Left kidney (tissue), 2 donors: ENCODE data around the gene JAZF1. TPM values are rescaled to one million over a fixed set of nuclear protein-coding genes. Genes with fewer than 3 reads are reported as not detected.

Experiments
- DNase-seq: peaks from one replicate; pipeline ENCODE4 v3.0.0-alpha.2; 2013
- polyA plus RNA-seq: library from polyadenylated mRNA; unstranded; fragments of 120-200 nt; gene quantifications from one replicate; pipeline ENCODE4 v1.2.1, GENCODE V29; 2013; ENCODE audit not compliant: insufficient read length

Gene JAZF1
- polyA plus RNA-seq, 1 donor: 12.6 TPM

GRCh38 chr7:28166982-28167715, 13.4 kb downstream of the JAZF1 start:
- no peak for DNase-seq

GRCh38 chr7:28165961-28166955, 14.3 kb downstream of the JAZF1 start:
- DNase-seq: no peak

GRCh38 chr7:28165261-28165660, 15.3 kb downstream of the JAZF1 start:
- no peak for DNase-seq

- no peak for DNase-seq
Measured at GRCh38 chr7:28163949-28164348, 16.6 kb downstream of the JAZF1 start.

DNA sequence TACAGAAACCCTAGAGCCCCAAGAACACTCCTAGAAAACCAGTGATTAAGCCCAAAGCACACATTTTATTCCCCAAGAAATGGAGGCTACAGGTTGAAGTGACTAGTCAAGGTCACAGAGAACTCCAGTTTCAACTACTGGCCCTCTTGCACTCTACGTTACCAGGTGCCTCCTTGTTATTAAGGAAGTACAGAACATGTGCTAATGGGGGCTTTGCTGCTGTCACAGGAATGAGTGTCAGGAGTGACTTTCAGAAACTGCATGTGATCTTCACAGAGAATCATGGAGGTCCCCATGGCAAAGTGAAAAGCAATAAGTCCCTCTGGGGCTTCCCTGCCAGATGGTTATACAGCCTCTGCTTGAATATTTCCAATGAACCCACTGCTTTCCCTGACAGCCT, 19.3 kb downstream of the JAZF1 start:
- no peak for DNase-seq

DNA sequence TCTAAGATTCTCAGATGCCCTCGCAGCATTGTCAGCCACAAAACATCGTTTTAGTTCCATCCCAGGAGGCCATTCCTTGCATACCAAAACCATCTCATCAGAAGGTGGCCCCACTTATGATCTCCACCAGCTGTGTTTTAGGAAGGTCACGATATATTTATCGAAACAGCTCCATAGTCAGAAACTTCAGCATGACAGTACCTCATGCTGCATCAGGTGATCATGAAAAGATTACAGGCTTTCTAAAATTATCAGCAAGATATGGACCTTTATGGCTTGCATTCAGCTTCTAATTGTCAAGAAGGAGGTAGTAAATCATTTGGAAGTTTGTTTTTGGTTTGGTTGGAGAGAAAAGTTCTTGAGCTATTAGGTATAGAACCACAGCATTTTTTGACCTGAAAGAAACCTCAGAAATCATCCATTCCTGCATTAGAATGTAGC, 20.0 kb downstream of the JAZF1 start:
- no peak for DNase-seq

- DNase-seq: no peak
Measured at GRCh38 chr7:28157831-28158416, 22.7 kb downstream of the JAZF1 start.

DNA sequence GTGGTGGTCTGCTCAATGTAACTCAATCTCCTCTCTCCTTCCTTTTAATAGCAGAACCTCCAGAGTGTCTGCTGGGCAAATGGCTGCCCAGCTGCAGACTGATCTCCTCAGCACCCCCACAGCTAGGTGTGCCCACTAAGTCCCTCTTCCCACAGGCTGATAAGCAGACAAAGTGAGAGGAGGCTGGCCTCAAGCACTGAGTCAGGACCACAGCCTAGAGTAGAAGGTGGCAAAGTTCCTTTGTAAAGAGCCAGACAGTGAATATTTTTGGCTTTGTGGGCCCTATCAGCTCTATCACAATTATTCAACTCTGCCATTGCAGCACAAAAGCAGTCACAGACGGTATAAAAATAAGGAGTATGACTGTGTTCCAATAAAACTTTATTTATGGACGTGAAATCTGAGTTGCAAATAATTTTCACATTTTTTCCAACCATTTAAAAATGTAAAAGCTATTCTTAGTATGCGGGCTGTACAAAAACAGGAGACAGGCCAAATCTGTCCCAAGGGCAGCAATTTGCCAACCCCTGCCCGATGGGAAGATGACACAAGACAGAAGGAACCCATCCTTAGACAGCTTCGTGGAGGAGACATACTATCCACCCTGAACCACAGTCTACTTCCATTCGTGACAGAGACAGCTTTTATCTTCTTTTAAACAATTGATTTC, 23.4 kb downstream of the JAZF1 start:
- no peak for DNase-seq

DNA sequence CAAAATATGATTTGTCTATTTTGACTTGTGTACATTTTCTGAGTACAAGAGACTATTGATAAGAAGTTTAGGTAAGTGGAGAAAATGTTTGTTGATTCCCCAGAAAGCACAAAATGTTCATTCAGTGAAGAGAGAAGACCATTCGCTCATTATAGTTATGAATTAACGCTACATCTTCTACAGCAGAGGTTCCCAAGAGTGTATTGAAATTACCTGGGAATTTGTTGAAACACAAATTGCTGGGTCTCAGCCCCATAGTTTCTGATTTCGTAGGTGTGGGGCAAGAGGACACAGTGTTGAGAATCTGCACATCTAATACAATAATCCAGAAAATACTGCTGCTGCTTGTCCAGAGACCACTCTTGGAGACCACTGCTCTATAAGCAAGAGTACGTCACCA, 24.2 kb downstream of the JAZF1 start:
- no peak for DNase-seq

DNA sequence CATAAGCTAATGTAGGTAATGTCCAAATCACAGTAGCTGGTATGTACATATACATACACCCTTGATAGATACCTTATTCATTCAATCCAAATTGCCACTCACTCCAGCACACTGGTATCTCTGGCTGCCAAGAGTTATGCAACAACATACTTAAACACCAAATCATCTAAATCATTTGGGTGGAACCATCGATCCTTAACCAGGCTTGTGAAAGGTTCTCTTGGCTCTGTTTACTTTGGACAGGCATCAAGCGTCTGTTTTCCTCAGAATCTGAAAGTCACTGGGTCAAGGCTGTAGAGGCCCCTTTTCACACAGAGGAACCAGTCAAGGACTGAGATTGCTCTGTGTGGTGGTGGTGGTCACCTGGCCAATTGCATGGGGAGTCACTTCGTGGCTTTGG, 24.6 kb downstream of the JAZF1 start:
- no peak for DNase-seq

DNA sequence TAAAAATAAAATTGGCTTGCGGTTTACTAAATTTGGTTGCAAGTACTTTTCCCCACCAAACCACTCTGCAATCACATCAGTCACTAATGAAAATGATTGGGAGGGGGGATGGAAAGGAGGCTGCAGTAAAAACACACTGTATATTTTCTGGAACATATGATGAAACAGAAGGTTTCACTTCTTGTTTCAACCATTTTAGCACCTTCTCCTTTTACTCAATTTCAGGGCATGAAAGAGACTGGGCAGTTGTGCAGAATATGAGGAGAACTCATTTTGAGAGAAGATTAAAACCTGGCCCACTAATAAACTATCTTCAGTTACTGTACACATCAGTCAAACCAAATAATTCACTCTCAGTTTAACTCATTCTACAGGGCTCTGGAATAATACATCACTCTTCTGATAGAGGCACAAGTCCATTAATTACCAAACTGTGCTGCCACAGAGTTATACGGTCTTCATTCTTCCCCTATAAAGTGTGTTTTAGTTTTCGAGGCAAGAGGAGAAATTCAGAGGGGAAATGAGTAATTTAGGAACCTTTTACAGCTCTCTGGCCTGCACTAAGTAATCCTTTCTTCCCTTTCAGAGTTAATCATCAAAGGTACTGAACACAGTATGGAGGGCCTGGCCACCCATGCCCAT, 25.5 kb downstream of the JAZF1 start:
- DNase-seq: no peak

DNA sequence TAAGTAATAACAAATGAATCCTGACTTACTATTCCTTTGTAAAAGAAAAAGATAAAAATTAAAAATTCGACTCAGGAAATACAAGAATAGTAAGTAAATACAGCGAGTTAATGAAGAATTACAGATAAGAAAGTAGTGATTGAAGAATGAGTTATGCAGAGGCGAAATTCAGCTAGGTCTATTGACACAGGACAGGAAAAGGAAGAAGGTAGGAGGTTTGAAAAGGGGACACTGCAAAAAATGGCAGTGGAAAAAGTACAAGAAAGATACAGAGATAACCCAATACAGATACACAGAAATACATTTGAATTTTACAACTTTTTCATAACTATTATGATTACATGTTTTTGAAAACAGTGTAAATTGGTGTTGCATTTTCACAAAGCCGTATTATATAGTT, 28.0 kb downstream of the JAZF1 start:
- DNase-seq: no peak

DNA sequence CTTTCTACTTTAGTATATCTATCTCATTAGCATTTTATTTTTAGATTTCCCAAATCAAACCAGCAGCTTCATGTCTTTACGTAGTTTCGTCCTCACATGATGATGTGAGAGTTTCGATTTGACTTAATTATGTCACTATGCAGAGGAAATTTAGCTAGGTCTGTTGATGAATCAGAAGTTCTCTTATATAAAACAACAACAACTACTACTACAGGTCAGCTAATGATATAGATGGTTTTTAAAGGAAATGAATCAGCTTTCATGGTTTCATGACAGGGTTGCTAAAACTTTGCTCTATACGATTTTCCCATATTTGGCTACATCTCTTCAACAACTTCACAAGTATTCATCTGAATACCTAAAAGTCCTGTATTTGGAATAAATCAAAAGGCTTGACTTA, 28.6 kb downstream of the JAZF1 start:
- no peak for DNase-seq

- no peak for DNase-seq
Measured at GRCh38 chr7:28149291-28150101, 31.1 kb downstream of the JAZF1 start.

DNA sequence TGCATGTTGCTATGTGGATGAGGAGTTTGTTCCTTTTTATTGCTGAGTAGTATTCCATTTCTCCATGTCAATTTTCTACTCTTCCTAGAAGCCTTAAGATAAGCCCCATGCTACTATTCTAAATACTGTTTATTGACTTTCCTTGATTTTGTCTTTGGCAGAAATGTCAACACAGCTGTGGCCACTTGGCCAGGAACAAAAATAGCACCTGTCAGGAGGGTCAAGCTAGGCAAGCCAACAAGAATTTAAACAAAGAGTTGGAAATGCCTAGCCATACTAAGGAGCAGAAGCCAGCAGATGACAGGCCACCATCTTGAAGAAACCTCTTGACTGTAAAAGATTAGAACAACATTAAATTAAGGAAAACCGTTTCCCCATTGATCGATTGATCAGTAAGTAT, 34.7 kb downstream of the JAZF1 start:
- DNase-seq: no peak

DNA sequence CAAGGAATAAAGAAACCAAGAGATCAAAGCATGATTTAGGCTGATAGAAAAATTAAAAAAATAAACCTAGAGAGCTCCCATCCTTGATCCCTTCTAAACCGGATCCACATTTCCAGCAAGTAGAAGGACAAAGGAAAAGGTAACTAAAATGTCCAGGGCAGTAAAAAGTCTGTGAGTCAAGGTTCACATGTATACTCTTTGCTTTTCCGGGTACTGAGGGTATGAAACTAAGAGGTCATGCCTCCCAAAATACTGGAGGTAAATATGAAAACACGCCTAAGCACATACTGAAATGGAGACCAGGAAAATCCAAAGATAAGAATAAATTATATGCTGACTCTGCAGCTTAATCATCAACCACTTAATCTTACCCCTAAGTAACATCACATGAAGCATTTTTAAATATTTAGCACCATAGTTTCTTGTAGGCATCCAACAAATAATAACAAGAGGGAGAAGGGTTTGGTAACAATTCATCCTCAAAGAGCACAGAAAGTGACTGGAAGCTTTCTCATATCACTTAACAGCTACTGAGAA, 35.4 kb downstream of the JAZF1 start:
- DNase-seq: no peak

DNA sequence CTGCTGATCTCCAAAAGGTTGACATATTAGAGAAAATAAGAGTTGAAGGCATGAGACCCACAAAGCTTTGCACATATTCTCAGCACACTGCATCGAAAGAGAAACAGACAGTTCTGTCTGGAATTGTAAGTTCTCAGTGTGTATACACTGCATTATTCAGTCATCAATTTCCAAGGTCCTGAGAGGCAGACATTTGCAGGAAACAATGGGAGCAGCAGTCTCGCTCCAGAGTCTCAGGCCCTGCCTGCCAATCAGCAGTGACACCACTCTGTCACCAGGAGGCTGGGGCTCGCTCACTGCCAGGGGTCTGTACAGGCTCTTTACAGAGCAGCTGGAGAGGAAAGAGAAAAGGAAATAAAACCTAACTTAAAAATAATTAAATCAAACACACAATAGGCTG, 36.3 kb downstream of the JAZF1 start:
- DNase-seq: no peak

DNA sequence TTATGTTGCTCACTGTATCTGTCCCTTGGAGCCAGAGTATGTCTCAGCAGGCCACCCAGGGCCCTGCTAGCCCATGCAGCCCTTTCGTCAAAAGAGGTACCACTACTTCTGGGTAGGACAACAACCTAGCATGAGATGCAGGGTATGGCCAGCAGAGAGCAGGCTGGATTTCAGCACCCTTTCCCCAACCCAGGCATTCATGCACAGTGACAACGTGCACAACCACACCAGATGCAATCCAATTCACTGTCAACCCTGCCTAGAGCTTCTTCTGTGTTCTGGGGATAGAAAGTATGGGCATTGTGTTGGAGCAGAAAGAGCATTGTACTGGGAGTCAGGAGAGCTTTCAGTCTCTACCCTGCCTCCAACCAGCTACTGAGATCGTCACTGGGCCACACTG, 37.9 kb downstream of the JAZF1 start:
- DNase-seq: no peak

DNA sequence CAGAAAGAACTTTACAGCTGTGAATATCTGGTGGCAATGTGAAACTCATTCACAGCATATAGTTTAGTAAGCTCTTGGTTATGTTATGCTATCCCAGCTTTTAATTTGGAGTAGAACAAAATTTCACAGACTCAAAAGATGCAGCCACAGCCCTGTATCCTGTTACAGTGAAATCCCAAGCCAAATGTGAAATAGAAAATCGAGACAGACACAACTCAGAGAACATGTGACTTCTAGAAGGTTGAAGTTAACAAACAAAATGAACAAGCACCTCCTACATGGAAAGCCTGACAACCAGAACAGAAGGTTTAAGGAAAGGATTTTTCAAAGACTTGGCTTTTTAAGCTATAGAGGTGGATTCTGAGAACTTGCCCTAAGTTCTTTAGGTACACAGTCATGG, 39.6 kb downstream of the JAZF1 start:
- DNase-seq: no peak

DNA sequence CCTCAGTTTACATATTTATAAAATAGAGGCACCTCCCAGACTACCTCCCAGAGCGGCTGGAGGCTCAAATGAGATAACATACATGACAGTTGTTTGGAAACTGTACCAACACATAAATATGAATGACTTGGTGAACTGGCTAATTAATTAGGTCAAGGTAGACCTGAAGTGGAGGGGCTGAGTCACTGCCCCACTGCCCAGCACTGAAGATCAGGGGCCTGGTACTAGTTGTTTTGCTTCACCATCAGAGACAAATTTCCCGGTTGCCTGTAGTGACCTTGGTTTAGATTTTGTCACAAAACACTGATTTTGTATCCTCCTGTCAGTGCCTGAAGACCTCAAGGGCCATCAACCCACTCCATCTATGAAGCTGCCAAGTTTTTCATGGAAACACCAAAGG, 41.8 kb downstream of the JAZF1 start:
- DNase-seq: no peak

- DNase-seq: no peak
Measured at GRCh38 chr7:28137463-28137862, 43.1 kb downstream of the JAZF1 start.
